Right atrium auricular region (tissue), 2 donors: Measurements from ENCODE around the gene WDR5B. TPM values are rescaled to one million over a fixed set of nuclear protein-coding genes. Genes with fewer than 3 reads are reported as not detected.
"Not testable (repeated sequence)": the region's sequence is repeated elsewhere in the genome, so short reads cannot be mapped to it uniquely, and the experiment has no call there.

Experiments
- DNase-seq: peaks from one replicate; pipeline ENCODE4 v3.0.0-alpha.2; 2019; ENCODE audit warnings: low spot score
- H3K27ac ChIP-seq, 2 donors: fragments of 200-600 bp; sonication (generic); 1 replicate in 1 of 2; 2 replicates in 1 of 2; pipeline ENCODE4 v1.5.1; 2016 to 2019
- H3K27me3 ChIP-seq, 2 donors: fragments of 200-600 bp; sonication (generic); one replicate each; pipeline versions ENCODE4 v1.5.1 to v1.6.0; 2017 to 2019
- H3K36me3 ChIP-seq: fragments of 200-600 bp; sonication (generic); one replicate; pipeline ENCODE4 v1.5.1; 2016
- H3K4me1 ChIP-seq, 2 donors: fragments of 200-600 bp; sonication (generic); one replicate each; pipeline versions ENCODE4 v1.5.1 to v1.6.0; 2017 to 2019
- H3K4me3 ChIP-seq, 2 donors: fragments of 200-600 bp; sonication (generic); 1 replicate in 1 of 2; 2 replicates in 1 of 2; pipeline ENCODE4 v1.5.1; 2017 to 2019; ENCODE audit warnings: mild to moderate bottlenecking in 1 of 2, moderate library complexity in 1 of 2
- H3K9me3 ChIP-seq, 2 donors: fragments of 200-600 bp; sonication (generic); one replicate each; pipeline ENCODE4 v1.5.1; 2019
- total RNA-seq, 2 donors: library from RNA; depleted of rRNA; stranded (reverse); fragments of >200 nt; gene quantifications; one replicate each; pipeline ENCODE4 v1.1.0, GENCODE V29; 2016
- TF ChIP-seq, protein P1 (sequence below), 2 donors: fragments of 200-600 bp; sonication (generic); IDR thresholded peaks; one replicate each; pipeline ENCODE4 v1.5.1; 2019; ENCODE audit warnings: antibody characterized with exemption in 2 of 2

Gene WDR5B
- total RNA-seq, 2 donors from 2014 or later, result 1.6 to 2.7 TPM

DNA sequence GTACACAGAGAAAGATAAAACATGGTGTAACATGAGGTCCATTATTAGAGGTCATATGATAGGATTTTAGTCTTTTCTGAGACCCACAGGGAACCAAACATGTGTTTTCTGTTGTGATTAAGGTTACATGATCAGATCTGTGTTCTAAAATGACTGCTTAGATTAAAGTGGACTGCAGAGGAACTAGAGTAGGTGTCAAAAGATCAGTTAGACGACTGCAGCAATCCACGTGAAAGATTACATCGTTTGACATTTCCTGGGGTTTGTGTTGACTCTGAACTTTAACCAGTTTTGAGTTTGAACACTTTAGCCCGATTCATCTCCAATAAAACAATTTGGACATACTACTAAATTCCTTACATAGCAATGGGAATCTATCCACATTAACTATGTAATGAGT lies 37.9 kb downstream of the WDR5B start:
- Histone ChIP-seq H3K36me3 (no peaks in the 10 kb centered on the region), H3K27me3 (no peaks in the 10 kb centered on the region), H3K4me3 (no peak overlapping the region), H3K4me1 (peaks cover 0 to 8% of the 10 kb centered on the region in 2 donors), H3K9me3 (no peaks in the 10 kb centered on the region), H3K27ac (no peak overlapping the region)
- TF ChIP-seq, protein P1, sequence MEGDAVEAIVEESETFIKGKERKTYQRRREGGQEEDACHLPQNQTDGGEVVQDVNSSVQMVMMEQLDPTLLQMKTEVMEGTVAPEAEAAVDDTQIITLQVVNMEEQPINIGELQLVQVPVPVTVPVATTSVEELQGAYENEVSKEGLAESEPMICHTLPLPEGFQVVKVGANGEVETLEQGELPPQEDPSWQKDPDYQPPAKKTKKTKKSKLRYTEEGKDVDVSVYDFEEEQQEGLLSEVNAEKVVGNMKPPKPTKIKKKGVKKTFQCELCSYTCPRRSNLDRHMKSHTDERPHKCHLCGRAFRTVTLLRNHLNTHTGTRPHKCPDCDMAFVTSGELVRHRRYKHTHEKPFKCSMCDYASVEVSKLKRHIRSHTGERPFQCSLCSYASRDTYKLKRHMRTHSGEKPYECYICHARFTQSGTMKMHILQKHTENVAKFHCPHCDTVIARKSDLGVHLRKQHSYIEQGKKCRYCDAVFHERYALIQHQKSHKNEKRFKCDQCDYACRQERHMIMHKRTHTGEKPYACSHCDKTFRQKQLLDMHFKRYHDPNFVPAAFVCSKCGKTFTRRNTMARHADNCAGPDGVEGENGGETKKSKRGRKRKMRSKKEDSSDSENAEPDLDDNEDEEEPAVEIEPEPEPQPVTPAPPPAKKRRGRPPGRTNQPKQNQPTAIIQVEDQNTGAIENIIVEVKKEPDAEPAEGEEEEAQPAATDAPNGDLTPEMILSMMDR (IDR thresholded peaks at IDR 0.05), result no peak
- DNase-seq, result no peak

DNA sequence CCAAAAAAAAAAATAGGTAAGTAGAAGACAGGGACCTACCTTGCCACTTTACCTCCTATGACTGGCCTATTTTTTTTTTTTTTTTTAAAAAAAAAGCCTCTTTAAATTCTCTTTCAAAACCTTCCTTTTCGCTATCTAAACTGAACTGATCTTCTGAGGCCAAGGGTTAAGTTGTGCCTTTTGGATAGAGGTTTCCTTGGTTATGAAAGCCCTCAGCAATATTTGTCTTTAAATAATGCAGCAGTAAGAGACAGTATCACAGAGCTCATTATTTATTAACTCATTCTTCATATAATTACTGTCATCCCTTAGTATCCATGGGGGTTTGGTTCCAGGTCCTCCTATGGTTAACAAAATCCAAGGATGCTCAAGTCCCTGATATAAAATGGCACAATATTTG lies 41.8 kb downstream of the WDR5B start:
- no peaks in the 10 kb centered on the region for H3K9me3 ChIP-seq
- no peaks in the 10 kb centered on the region for H3K27me3 ChIP-seq
- H3K27ac ChIP-seq, result no peak overlapping the region
- TF ChIP-seq, protein P1 (IDR thresholded peaks at IDR 0.05), result no peak
- H3K4me3 ChIP-seq, result no peak overlapping the region
- H3K36me3 ChIP-seq, result peaks cover 6% of the 10 kb centered on the region
- H3K4me1 ChIP-seq, result no peaks in the 10 kb centered on the region
- no peak for DNase-seq

DNA sequence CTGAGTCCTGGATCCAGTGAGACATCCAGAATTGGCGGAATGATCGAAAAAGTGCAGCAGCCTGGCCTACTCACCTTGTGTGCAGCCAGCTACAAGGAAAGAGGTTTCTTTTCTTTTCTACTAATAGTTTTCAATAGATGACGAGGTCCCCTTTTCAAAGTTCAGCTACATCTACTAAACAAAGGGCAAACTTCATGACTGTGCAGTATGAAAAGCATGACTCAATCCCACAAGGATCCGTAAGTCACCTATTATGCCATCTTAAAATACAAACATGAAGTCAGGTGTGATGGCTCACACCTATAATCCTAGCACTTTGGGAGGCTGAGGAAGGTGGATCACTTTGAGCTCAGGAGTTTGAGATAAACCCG lies 49.5 kb downstream of the WDR5B start:
- Histone ChIP-seq H3K27me3 (no peaks in the 10 kb centered on the region), H3K27ac (no peak overlapping the region), H3K4me3 (no peak overlapping the region), H3K36me3 (peaks cover 56% of the 10 kb centered on the region), H3K4me1 (no peaks in the 10 kb centered on the region), H3K9me3 (no peaks in the 10 kb centered on the region)
- DNase-seq, result no peak
- TF ChIP-seq, protein P1 (IDR thresholded peaks at IDR 0.05), result no peak

DNA sequence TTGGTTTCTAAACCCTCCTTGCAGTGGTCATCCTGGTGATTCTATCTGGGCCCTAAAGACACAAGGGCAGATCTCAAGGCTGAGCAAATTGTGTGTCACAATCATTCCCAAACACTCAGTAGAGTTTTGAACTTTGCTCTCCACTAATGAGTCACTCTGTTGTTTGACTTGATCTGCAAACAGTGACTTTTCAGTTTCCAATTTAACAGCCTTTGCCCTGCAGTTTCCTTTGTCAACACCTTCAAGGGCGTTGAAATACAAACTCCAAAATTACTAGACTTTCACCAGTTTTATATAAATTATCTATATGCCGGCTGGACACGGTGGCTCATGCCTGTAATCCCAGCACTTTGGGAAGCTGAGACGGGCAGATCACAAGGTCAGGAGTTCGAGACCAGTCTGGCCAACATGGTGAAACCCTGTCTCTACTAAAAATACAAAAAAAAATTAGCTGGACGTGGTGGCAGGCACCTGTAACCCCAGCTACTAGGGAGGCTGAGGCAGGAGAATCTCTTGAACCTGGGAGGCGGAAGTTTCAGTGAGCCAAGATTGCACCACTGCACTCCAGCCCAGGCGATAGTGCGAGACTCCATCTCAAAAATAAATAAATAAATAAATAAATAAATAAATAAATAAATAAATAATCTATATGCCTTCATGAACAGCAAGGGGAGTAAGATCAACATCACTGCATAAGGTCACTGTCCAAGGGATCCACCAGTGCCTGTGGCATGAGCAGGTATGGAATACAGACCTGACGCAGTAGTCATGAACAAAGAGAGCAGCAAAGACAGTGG lies 50.1 kb downstream of the WDR5B start:
- H3K36me3 ChIP-seq, result peaks cover 61% of the 10 kb centered on the region

DNA sequence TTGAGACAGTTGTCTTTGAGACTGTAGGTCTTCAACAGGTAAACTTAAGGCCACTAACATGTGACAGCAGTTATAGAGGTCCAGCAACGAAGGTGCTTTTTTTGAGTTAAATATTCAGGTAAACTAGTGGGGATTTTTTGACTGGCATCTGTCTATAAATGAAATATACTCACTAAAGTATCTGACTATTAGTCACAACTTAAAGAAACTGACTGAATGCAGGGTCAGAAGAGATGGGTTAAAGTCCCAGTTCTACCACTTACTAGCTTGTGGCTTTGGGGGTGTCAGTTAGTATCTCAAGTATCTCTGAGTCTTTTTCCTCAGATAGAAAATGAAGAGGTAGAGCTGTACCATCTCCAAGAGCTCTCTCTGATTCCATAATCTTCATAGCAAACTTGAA lies 50.8 kb downstream of the WDR5B start:
- TF ChIP-seq, protein P1 (IDR thresholded peaks at IDR 0.05), result no peak
- Histone ChIP-seq H3K36me3 (peaks cover 61% of the 10 kb centered on the region), H3K27ac (no peak overlapping the region), H3K4me1 (no peaks in the 10 kb centered on the region), H3K27me3 (no peaks in the 10 kb centered on the region), H3K9me3 (no peaks in the 10 kb centered on the region), H3K4me3 (no peak overlapping the region)
- DNase-seq, result no peak

More for the DNA sequence above, 50.1 kb downstream of the WDR5B start:
- H3K27ac ChIP-seq, H3K4me1 ChIP-seq, H3K9me3 ChIP-seq, H3K4me3 ChIP-seq, DNase-seq, H3K27me3 ChIP-seq: not testable (repeated sequence)

DNA sequence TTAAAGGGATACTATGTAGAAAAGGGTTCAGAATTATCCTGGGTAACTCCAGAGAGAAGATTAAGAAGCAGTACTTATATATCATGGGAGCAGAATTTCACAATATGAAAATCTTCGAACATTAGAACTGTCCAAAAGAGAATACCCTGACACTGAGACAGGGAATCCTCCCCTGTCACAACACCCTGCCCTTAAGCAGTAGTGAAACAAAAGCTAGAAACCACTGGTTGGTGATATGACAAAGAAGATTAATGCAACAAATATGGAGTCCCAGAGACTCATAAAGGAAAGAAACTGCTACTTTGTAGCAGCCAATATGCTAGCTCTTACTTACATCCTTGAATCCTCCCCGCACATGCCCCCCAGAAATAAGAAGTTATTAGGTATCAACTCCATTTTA lies 51.4 kb downstream of the WDR5B start:
- Histone ChIP-seq H3K4me1 (no peaks in the 10 kb centered on the region), H3K36me3 (peaks cover 60% of the 10 kb centered on the region), H3K9me3 (no peaks in the 10 kb centered on the region), H3K27me3 (no peaks in the 10 kb centered on the region), H3K4me3 (no peak overlapping the region), H3K27ac (no peak overlapping the region)
- DNase-seq, result no peak
- TF ChIP-seq, protein P1 (IDR thresholded peaks at IDR 0.05), result no peak

Other genes with a start within 250 kb of the WDR5B start
- gene CASR, start 232.4 kb downstream of the WDR5B start, total RNA-seq, result not detected
- 1 to 10 TPM; 1.1 to 2.6 TPM for gene CSTA, start 90.8 kb downstream of the WDR5B start, total RNA-seq
- 10 to 100 TPM; 15.5 to 19.5 TPM for gene MIX23, start 32.8 kb downstream of the WDR5B start, total RNA-seq
- gene FAM162A, start 31.9 kb downstream of the WDR5B start, total RNA-seq, result 10 to 100 TPM; 55.3 to 88.4 TPM
- 10 to 100 TPM; 33.3 to 40.0 TPM for gene KPNA1, start 98.9 kb upstream of the WDR5B start, total RNA-seq
- gene PARP9, start 148.2 kb upstream of the WDR5B start, total RNA-seq, result 10 to 100 TPM in 1 of 2 donors, 1 to 10 TPM in 1; 9.2 to 14.5 TPM
- 10 to 100 TPM in 1 of 2 donors, 1 to 10 TPM in 1; 8.6 to 12.1 TPM for gene DTX3L, start 148.3 kb upstream of the WDR5B start, total RNA-seq
- 1 to 10 TPM; 1.1 to 1.7 TPM for gene PARP15, start 161.6 kb upstream of the WDR5B start, total RNA-seq